Measurements from ENCODE around the gene EPHA8.

DNA sequence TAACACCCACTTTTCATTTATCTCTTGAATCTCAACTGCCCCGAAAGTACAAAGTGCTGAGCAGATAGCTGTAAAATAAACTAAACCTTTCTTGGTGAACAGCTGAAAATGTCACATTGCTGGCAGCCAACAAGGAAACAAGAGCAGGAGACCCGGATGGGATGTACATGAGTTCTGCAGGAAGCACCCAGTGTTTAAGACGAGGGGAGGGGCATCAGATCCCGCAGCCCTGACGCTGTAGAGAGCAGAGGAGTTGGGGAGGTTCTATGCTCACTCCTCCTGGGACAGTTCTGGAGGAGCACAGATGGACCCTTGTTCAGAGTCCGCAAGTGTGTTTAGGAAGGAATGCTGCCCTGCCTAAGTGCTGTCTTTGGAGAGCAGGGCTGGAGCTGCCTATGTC lies 32.0 kb upstream of the EPHA8 start:
- TF ChIP-seq CTCF (conservative IDR thresholded peaks at IDR 0.05; ENCODE audit: low read depth, low read length): no peak
- TF ChIP-seq POLR2A (IDR thresholded peaks at IDR 0.05; ENCODE audit: low read depth, low read length): no peak
- TF ChIP-seq RFX5 (IDR thresholded peaks at IDR 0.05; ENCODE audit: low read depth, low read length): no peak
- no peak for TF ChIP-seq FOS (IDR thresholded peaks at IDR 0.05; ENCODE audit: low read depth, low read length)
- no peak for TF ChIP-seq USF2 (IDR thresholded peaks at IDR 0.05; ENCODE audit: low read depth, low read length)
- TF ChIP-seq RCOR1 (IDR thresholded peaks at IDR 0.05; ENCODE audit: insufficient replicate concordance, low read length): no peak
- TF ChIP-seq CEBPB (IDR thresholded peaks at IDR 0.05; ENCODE audit: low read depth, low read length): no peak
- TF ChIP-seq RAD21 (IDR thresholded peaks at IDR 0.05; ENCODE audit: low read length): no peak
- TF ChIP-seq BHLHE40 (IDR thresholded peaks at IDR 0.05; ENCODE audit: low read depth, low read length): no peak
- no peak for TF ChIP-seq SMC3 (IDR thresholded peaks at IDR 0.05; ENCODE audit: low read depth, low read length)
- TF ChIP-seq CHD1 (IDR thresholded peaks at IDR 0.05; ENCODE audit: low read depth, low read length): no peak
